Keratinocyte (primary cell): ENCODE data around the gene PNMA1. TPM values are rescaled to one million over a fixed set of nuclear protein-coding genes. Genes with fewer than 3 reads are reported as not detected.

Experiments
- DNase-seq: peaks from one replicate; pipeline ENCODE4 v3.0.0-alpha.2; 2011; ENCODE audit warnings: low read depth, missing footprints, low spot score
- FAIRE-seq: peaks from 2 replicates; lab custom pipeline; 2011; peaks lifted over from hg19 to GRCh38; lab: Jason Lieb, UNC
- H2AFZ ChIP-seq: 2 replicates; pipeline ENCODE4 v1.6.0; 2012; ENCODE audit warnings: low read length, control low read depth, inconsistent platforms; ENCODE audit not compliant: control insufficient read depth
- H3K27ac ChIP-seq: 2 replicates; pipeline ENCODE4 v1.5.1; 2011; ENCODE audit warnings: low read length; ENCODE audit not compliant: control insufficient read depth, insufficient read depth
- H3K27me3 ChIP-seq: 3 replicates; pipeline ENCODE4 v1.6.0; 2011; ENCODE audit warnings: low read length; ENCODE audit not compliant: control insufficient read depth, insufficient read depth; ENCODE audit errors: extremely low read depth
- H3K36me3 ChIP-seq, 2 experiments: 2 replicates in 1 of 2; 3 replicates in 1 of 2; pipeline ENCODE4 v1.5.1; 2011; ENCODE audit warnings: low read length in 2 of 2, mild to moderate bottlenecking in 1 of 2; ENCODE audit not compliant: control insufficient read depth in 2 of 2, insufficient read depth in 2 of 2; ENCODE audit errors: extremely low read depth in 1 of 2
- H3K4me1 ChIP-seq: 3 replicates; pipeline ENCODE4 v1.5.1; 2011; ENCODE audit warnings: low read length; ENCODE audit not compliant: control insufficient read depth, insufficient read depth; ENCODE audit errors: extremely low read depth
- H3K4me2 ChIP-seq: 3 replicates; pipeline ENCODE4 v1.6.0; 2011; ENCODE audit warnings: low read depth, low read length; ENCODE audit not compliant: control insufficient read depth, insufficient read depth; ENCODE audit errors: extremely low read depth
- H3K4me3 ChIP-seq, 3 experiments: fragments of 200-600 bp in 1 of 3; sonication (generic) in 1 of 3; 2 replicates in 2 of 3; 3 replicates in 1 of 3; pipeline ENCODE4 v1.5.1; 2011 to 2016; ENCODE audit warnings: low read length in 3 of 3, mild to moderate bottlenecking in 3 of 3, control low read depth in 2 of 3, inconsistent platforms in 1 of 3, low read depth in 1 of 3, mixed read lengths in 1 of 3, mixed run types in 1 of 3, moderate library complexity in 1 of 3; ENCODE audit not compliant: control insufficient read depth in 2 of 3, insufficient read depth in 2 of 3; ENCODE audit errors: extremely low read depth in 1 of 3
- H3K79me2 ChIP-seq: 2 replicates; pipeline ENCODE4 v1.6.0; 2012; ENCODE audit warnings: low read length; ENCODE audit not compliant: control insufficient read depth, insufficient read depth
- H3K9ac ChIP-seq: 3 replicates; pipeline ENCODE4 v1.6.0; 2011; ENCODE audit warnings: low read length; ENCODE audit not compliant: control insufficient read depth, insufficient read depth; ENCODE audit errors: extremely low read depth
- H3K9me1 ChIP-seq: 3 replicates; pipeline ENCODE4 v1.6.0; 2011; ENCODE audit warnings: low read length; ENCODE audit not compliant: control insufficient read depth, insufficient read depth; ENCODE audit errors: extremely low read depth
- H3K9me3 ChIP-seq: 2 replicates; pipeline ENCODE4 v1.5.1; 2012; ENCODE audit warnings: low read depth, low read length; ENCODE audit not compliant: control insufficient read depth
- H4K20me1 ChIP-seq: 3 replicates; pipeline ENCODE4 v1.6.0; 2011; ENCODE audit warnings: low read length; ENCODE audit not compliant: control insufficient read depth, insufficient read depth; ENCODE audit errors: extremely low read depth
- EZH2 ChIP-seq: IDR thresholded peaks from one replicate; pipeline ENCODE4 v1.6.1; 2012; ENCODE audit warnings: inconsistent platforms, mild to moderate bottlenecking, low read length, moderate library complexity
- dilution Hi-C: fragments of 300-500 bp; cut with MboI; formaldehyde crosslinking; loops from one replicate; pipeline ENCODE4 v1.7.0; 2020; ENCODE audit warnings: low sequenced_read_pairs; ENCODE audit not compliant: extremely low pct_ligation_motif_present
- polyA plus RNA-seq, 5 experiments: library from polyadenylated mRNA; depleted of rRNA in 3 of 5; stranded (reverse) in 3 of 5; stranded (forward) in 1 of 5; unstranded in 1 of 5; fragments of >200 nt; gene quantifications; 1 replicate in 1 of 5; 2 replicates in 3 of 5; 3 replicates in 1 of 5; pipeline versions ENCODE4 v1.2.1 to v1.2.3, GENCODE V29; 2011 to 2012; ENCODE audit warnings: missing spikeins in 2 of 5, low read depth in 1 of 5, low replicate concordance in 1 of 5
- TF ChIP-seq, protein P1 (sequence below), 3 experiments: IDR thresholded peaks in 1 of 3; conservative IDR thresholded peaks in 1 of 3; optimal IDR thresholded peaks in 1 of 3; 2 replicates in 2 of 3; 3 replicates in 1 of 3; pipeline versions ENCODE3 to v1.5.1; 2011; ENCODE audit warnings: low read length in 3 of 3, mild to moderate bottlenecking in 3 of 3, moderate library complexity in 2 of 3, control low read depth in 1 of 3, inconsistent platforms in 1 of 3; ENCODE audit not compliant: insufficient read depth in 2 of 3; ENCODE audit errors: extremely low read depth in 1 of 3

Gene PNMA1
- polyA plus RNA-seq, 1 donor (not counting 4 experiments of a cell fraction or from before 2014, with no cell fraction given) = 8.2 TPM

- Histone ChIP-seq H3K4me3 (no peak overlapping the region), H3K4me1 (peaks cover 93% of the 10 kb centered on the region)
- no peak for FAIRE-seq
Measured at GRCh38 chr14:73750531-73750901, 36.3 kb upstream of the PNMA1 start.

DNA sequence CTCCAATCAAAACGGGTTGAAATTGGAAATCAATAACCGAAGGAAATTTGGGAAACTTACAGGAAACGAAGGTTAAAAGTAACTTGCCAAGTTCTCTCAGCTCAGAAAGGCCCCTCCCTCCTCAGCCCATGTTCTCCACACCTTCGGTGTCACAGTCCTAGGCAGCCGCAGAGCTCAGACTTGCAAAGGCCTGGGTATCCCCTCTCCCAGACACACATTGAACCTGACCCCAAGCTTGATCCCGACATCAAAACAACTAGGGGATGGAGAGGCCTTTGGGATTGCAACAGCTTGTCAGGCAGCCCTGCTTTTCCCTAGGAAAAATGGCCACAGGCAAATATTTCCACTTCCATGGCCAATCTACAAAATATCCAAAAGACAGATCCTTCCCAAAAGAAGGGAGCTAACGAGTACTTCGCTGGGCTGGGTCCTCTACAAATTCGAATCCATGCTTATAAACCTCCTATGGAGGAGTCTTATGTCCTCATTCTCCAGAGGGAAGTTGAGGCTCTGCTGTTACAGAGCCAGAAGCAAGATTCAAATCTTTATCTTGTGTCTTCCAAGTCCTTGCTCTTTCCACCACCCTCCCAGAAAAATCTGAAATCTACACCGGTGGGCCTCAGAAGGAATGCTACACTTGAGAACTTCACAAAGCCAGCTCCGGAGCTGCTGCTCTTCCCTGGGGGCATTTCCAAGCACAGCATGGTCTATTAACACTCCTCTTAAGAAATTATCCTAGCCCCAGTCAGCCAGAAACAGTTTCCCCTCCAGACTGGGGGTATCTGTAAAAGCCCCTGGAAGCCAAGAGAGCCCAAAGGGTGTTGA, 35.7 kb upstream of the PNMA1 start:
- H3K4me2 ChIP-seq = peak overlapping the region; percentile 45
- dilution Hi-C loops = loop anchor here (5.0 kb wide), 1 partner anchor 32 kb away; no protein-coding TSS in a partner anchor
- H3K79me2 ChIP-seq = peaks cover 100% of the 10 kb centered on the region
- DNase-seq (no peak), FAIRE-seq (no peak)
- H4K20me1 ChIP-seq = no peaks in the 10 kb centered on the region
- peaks cover 6% of the 10 kb centered on the region for H3K9me1 ChIP-seq
- no peaks in the 10 kb centered on the region for H3K9me3 ChIP-seq
- no peak for TF ChIP-seq EZH2
- TF ChIP-seq, protein P1, sequence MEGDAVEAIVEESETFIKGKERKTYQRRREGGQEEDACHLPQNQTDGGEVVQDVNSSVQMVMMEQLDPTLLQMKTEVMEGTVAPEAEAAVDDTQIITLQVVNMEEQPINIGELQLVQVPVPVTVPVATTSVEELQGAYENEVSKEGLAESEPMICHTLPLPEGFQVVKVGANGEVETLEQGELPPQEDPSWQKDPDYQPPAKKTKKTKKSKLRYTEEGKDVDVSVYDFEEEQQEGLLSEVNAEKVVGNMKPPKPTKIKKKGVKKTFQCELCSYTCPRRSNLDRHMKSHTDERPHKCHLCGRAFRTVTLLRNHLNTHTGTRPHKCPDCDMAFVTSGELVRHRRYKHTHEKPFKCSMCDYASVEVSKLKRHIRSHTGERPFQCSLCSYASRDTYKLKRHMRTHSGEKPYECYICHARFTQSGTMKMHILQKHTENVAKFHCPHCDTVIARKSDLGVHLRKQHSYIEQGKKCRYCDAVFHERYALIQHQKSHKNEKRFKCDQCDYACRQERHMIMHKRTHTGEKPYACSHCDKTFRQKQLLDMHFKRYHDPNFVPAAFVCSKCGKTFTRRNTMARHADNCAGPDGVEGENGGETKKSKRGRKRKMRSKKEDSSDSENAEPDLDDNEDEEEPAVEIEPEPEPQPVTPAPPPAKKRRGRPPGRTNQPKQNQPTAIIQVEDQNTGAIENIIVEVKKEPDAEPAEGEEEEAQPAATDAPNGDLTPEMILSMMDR (optimal IDR thresholded peaks at IDR 0.05 in 1 of 3, IDR thresholded peaks at IDR 0.05 in 1 of 3, conservative IDR thresholded peaks at IDR 0.05 in 1 of 3; ENCODE audit: extremely low read depth in 1 of 3, insufficient read depth in 2 of 3, low read length in 3 of 3) = no peak
- peaks cover 3 to 11% of the 10 kb centered on the region in 2 experiments for H3K36me3 ChIP-seq
- peaks cover 93% of the 10 kb centered on the region for H3K4me1 ChIP-seq
- peak overlapping the region; percentile 60 for H3K27ac ChIP-seq
- H3K4me3 ChIP-seq = peak overlapping the region in 1 of 3 experiments; percentile 33
- no peaks in the 10 kb centered on the region for H3K27me3 ChIP-seq
- H2AFZ ChIP-seq = no peak overlapping the region
- peak overlapping the region; percentile 51 for H3K9ac ChIP-seq

More at GRCh38 chr14:73750531-73750901, 36.3 kb upstream of the PNMA1 start:
- dilution Hi-C loops = no loop called here
- H3K9me3 ChIP-seq = no peaks in the 10 kb centered on the region
- peaks cover 3 to 11% of the 10 kb centered on the region in 2 experiments for H3K36me3 ChIP-seq
- peaks cover 6% of the 10 kb centered on the region for H3K9me1 ChIP-seq
- H3K4me2 ChIP-seq = peak overlapping the region; percentile 45
- H3K79me2 ChIP-seq = peaks cover 100% of the 10 kb centered on the region
- no peak overlapping the region for H3K9ac ChIP-seq
- H4K20me1 ChIP-seq = no peaks in the 10 kb centered on the region
- no peak for TF ChIP-seq EZH2
- TF ChIP-seq, protein P1 (optimal IDR thresholded peaks at IDR 0.05 in 1 of 3, IDR thresholded peaks at IDR 0.05 in 1 of 3, conservative IDR thresholded peaks at IDR 0.05 in 1 of 3; ENCODE audit: extremely low read depth in 1 of 3, insufficient read depth in 2 of 3, low read length in 3 of 3) = no peak
- peak overlapping the region; percentile 60 for H3K27ac ChIP-seq
- no peaks in the 10 kb centered on the region for H3K27me3 ChIP-seq
- no peak overlapping the region for H2AFZ ChIP-seq
- DNase-seq = no peak
